Stomach (tissue), 9 donors: ENCODE data around the gene CHAF1B. TPM values are rescaled to one million over a fixed set of nuclear protein-coding genes. Genes with fewer than 3 reads are reported as not detected.
A peak's percentile ranks its signal among the peaks of the same experiment; 100 is the strongest.

ENCODE experiments used
- DNase-seq, 2 donors: peaks; one replicate each; pipeline versions ENCODE4 v3.0.0 to v3.0.0-alpha.2; 2013 to 2019
- H3K27ac ChIP-seq, 5 donors: fragments of 200-600 bp in 4 of 5; sonication (generic) in 4 of 5; one replicate each; pipeline ENCODE4 v1.5.1; 2013 to 2019; ENCODE audit warnings: mild to moderate bottlenecking in 1 of 5, moderate library complexity in 1 of 5
- H3K27me3 ChIP-seq, 3 donors: fragments of 200-600 bp; sonication (generic); one replicate each; pipeline ENCODE4 v1.5.1; 2017 to 2019; ENCODE audit warnings: mixed run types in 1 of 3
- H3K36me3 ChIP-seq, 4 donors: fragments of 200-600 bp; sonication (generic); 1 replicate in 3 of 4; 2 replicates in 1 of 4; pipeline ENCODE4 v1.5.1; 2016 to 2019
- H3K4me1 ChIP-seq, 4 donors: fragments of 200-600 bp; sonication (generic); one replicate each; pipeline ENCODE4 v1.5.1; 2016 to 2019
- H3K4me3 ChIP-seq, 4 donors: fragments of 200-600 bp; sonication (generic) in 3 of 4; one replicate each; pipeline ENCODE4 v1.5.1; 2016 to 2019; ENCODE audit warnings: mild to moderate bottlenecking in 1 of 4
- H3K9me3 ChIP-seq, 4 donors: fragments of 200-600 bp; sonication (generic); one replicate each; pipeline ENCODE4 v1.5.1; 2016 to 2019
- CTCF ChIP-seq, 7 experiments: fragments of 450-650 bp in 4 of 7; fragments of 200-600 bp in 3 of 7; sonication (generic) in 3 of 7; IDR thresholded peaks; one replicate each; pipeline ENCODE4 v1.5.1; 2016 to 2019; ENCODE audit warnings: antibody characterized with exemption in 7 of 7, control low read depth in 2 of 7, mild to moderate bottlenecking in 1 of 7
- EP300 ChIP-seq: sonication (generic); formaldehyde crosslinking; IDR thresholded peaks from one replicate; pipeline ENCODE4 v1.6.1; 2017; ENCODE audit warnings: antibody characterized with exemption
- POLR2A ChIP-seq, 4 donors: fragments of 450-650 bp; IDR thresholded peaks; one replicate each; pipeline ENCODE4 v1.6.1; 2016; ENCODE audit warnings: antibody characterized with exemption in 4 of 4, control low read depth in 2 of 4, mild to moderate bottlenecking in 1 of 4, moderate library complexity in 1 of 4
- POLR2AphosphoS5 ChIP-seq, 3 donors: sonication (generic); formaldehyde crosslinking; IDR thresholded peaks; one replicate each; pipeline ENCODE4 v1.6.1; 2016; ENCODE audit warnings: antibody characterized with exemption in 3 of 3
- WGBS, 5 donors: extraction: QIAGEN DNeasy Blood & Tissue Kit in 3 of 5; methylation state at CpG; one replicate each; pipeline versions ENCODE4 v1.1.5 to v1.1.7; 2013 to 2018; 5-methylcytosine and 5-hydroxymethylcytosine counted together
- intact Hi-C: fragments of 100-400 bp; cut with DNase I; formaldehyde crosslinking; loops from one replicate; pipeline ENCODE4 v1.15.1; 2023; ENCODE audit warnings: low total_unique reads
- polyA plus RNA-seq, 3 donors: library from polyadenylated mRNA; stranded (reverse); fragments of 200-250 nt; gene quantifications; one replicate each; pipeline ENCODE4 v1.2.3, GENCODE V29; 2013
- total RNA-seq, 5 donors: library from RNA; depleted of rRNA; stranded (reverse); fragments of >200 nt; gene quantifications; one replicate each; pipeline versions ENCODE4 v1.1.0 to v1.2.3, GENCODE V29; 2014 to 2016
- donor health status: healthy with polysubstance abuse.
- donor health status: Bipolar disorder and iron deficiency.
- donor health status: healthy.

The CHAF1B gene
- total and polyA plus RNA-seq, 8 donors, result 0.29 to 15.2 (median 1.4) TPM

DNA sequence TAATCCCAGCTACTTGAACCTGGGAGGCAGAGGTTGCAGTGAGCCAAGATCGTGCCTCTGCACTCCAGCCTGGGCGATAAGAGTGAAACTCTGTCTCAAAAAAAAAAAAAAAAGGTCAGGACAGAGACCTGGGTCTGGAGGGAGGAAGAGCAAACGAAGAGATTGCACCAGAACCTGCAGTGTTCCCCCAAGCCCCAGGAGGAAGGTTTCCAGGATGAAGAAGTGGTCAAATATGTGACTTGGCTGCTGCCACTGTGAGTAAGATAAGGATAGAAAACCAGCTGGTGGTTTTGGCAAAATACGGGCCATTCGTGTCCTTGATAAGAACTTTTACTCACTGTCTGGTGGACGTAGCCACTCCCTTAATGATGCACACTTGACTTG, 52.5 kb downstream of the CHAF1B start:
- Histone ChIP-seq H3K4me3 (no peak overlapping the region), H3K9me3 (no peaks in the 10 kb centered on the region), H3K27me3 (no peaks in the 10 kb centered on the region), H3K4me1 (peaks cover 0 to 7% (median 5%) of the 10 kb centered on the region in 4 donors), H3K27ac (no peak overlapping the region), H3K36me3 (no peaks in the 10 kb centered on the region)
- TF ChIP-seq EP300 (no peak), POLR2A (IDR thresholded peaks at IDR 0.05) (no peak), CTCF (IDR thresholded peaks at IDR 0.05) (no peak), POLR2AphosphoS5 (IDR thresholded peaks at IDR 0.05) (peak in 1 of 3 donors; percentile 16)
- 14 to 30% (median 26%) methylated on average over 6 of the region's 6 CpGs for WGBS, 5 donors
- intact Hi-C loops, result no loop called here
- peak in 1 of 2 donors; percentile 55 for DNase-seq

DNA sequence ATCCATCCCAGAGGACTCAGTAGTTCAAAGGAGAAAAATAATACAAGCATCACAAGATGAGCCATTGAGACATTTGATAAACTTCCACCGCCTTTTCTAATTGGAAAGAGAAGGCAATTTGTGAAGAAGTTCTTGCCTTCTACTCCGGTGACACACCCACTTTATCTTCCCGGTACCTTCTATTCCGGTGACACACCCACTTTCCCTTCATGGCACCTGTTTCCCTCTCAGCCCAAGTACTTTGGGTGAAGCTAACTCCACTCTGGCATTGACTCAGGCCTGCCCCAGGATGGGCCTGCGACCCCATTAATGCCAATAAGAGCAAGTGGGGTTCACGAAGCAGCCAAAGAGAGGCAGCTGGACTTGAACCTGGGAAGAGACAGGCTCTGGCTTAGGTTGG, 56.5 kb downstream of the CHAF1B start:
- Histone ChIP-seq H3K9me3 (no peaks in the 10 kb centered on the region), H3K4me3 (no peak overlapping the region), H3K27ac (no peak overlapping the region), H3K4me1 (peaks cover 0 to 7% (median 5%) of the 10 kb centered on the region in 4 donors), H3K27me3 (no peaks in the 10 kb centered on the region), H3K36me3 (no peaks in the 10 kb centered on the region)
- WGBS, 5 donors, result 65 to 91% (median 69%) methylated on average over 6 of the region's 6 CpGs
- no peak for DNase-seq
- intact Hi-C loops, result no loop called here
- TF ChIP-seq POLR2A (IDR thresholded peaks at IDR 0.05), result no peak

- Histone ChIP-seq H3K9me3 (no peaks in the 10 kb centered on the region), H3K4me1 (no peaks in the 10 kb centered on the region), H3K27ac (no peak overlapping the region), H3K27me3 (no peaks in the 10 kb centered on the region), H3K4me3 (no peak overlapping the region), H3K36me3 (no peaks in the 10 kb centered on the region)
- no peak for DNase-seq
- TF ChIP-seq POLR2A (IDR thresholded peaks at IDR 0.05) (no peak), EP300 (no peak), POLR2AphosphoS5 (IDR thresholded peaks at IDR 0.05) (no peak), CTCF (IDR thresholded peaks at IDR 0.05) (no peak)
- WGBS, 5 donors, result 65 to 72% (median 70%) methylated on average over 10 of the region's 10 CpGs
- intact Hi-C loops, result no loop called here
Observed at GRCh38 chr21:36446301-36446700, 61.1 kb downstream of the CHAF1B start.

DNA sequence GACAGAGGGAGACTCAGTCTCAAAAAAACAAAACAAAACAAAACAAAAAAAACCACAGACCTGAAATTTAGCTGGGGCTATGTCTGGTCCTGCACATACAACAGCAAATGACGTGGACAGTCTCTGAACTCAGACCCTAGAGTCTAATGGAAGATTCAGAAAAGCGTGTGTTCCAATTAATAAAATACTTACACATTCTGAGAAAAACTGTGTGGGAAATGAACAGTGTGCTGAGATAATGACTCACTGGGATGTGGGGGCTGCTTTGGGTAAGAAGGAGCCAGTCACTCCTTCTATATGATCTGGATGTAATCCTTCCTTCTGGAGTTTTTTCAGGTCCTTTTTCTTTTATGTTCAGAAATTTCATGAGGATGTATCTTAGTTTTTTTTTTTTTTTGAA, 65.3 kb downstream of the CHAF1B start:
- H3K27me3 ChIP-seq, result no peaks in the 10 kb centered on the region
- 76 to 95% (median 79%) methylated on average over 2 of the region's 2 CpGs for WGBS, 5 donors
- TF ChIP-seq POLR2A (IDR thresholded peaks at IDR 0.05), result no peak
- TF ChIP-seq EP300, result no peak
- TF ChIP-seq POLR2AphosphoS5 (IDR thresholded peaks at IDR 0.05), result no peak
- TF ChIP-seq CTCF (IDR thresholded peaks at IDR 0.05), result no peak
- H3K36me3 ChIP-seq, result no peaks in the 10 kb centered on the region
- H3K4me3 ChIP-seq, result no peak overlapping the region
- intact Hi-C loops, result no loop called here
- no peak for DNase-seq
- peaks cover 0 to 8% (median 2%) of the 10 kb centered on the region in 4 donors for H3K4me1 ChIP-seq
- H3K9me3 ChIP-seq, result no peaks in the 10 kb centered on the region
- H3K27ac ChIP-seq, result no peak overlapping the region

DNA sequence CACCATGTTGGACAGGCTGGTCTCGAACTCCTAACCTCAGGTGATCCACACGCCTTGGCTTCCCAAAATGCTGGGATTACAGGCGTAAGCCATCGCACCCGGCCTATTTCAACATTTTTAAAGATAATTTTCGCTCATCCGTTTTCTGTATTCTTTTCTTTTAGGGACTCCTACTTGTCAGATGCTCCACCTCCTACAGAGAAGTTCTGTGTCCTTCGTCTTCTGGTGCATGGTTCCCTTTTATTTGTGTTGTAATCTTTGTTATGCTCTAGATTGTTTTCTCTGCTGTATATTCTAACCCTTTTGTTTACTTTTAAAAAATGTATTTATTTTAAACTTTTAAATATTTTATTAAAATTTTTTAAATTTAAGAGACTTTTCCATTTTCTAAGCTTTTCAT, 66.3 kb downstream of the CHAF1B start:
- TF ChIP-seq CTCF (IDR thresholded peaks at IDR 0.05) (no peak), EP300 (no peak)
- no peak for DNase-seq
- no peaks in the 10 kb centered on the region for H3K9me3 ChIP-seq
- no peak overlapping the region for H3K4me3 ChIP-seq
- intact Hi-C loops, result no loop called here
- H3K27me3 ChIP-seq, result no peaks in the 10 kb centered on the region
- H3K4me1 ChIP-seq, result peaks cover 0 to 8% (median 2%) of the 10 kb centered on the region in 4 donors
- no peak overlapping the region for H3K27ac ChIP-seq
- no peaks in the 10 kb centered on the region for H3K36me3 ChIP-seq
- 88 to 97% (median 94%) methylated on average over 8 of the region's 8 CpGs for WGBS, 5 donors
